22Rv1 (cell line): ENCODE data around the gene ALKBH8.

Experiments used
- H3K27ac ChIP-seq: fragments of 450-650 bp; 2 replicates; pipeline ENCODE4 v1.5.1; 2017
- CTCF ChIP-seq: fragments of 450-650 bp; IDR thresholded peaks from 2 replicates; pipeline ENCODE4 v1.5.1; 2017; ENCODE audit warnings: mild to moderate bottlenecking
- ZFX ChIP-seq: fragments of 450-650 bp; IDR thresholded peaks from 2 replicates; pipeline ENCODE4 v1.6.1; 2017; ENCODE audit warnings: antibody characterized with exemption, borderline replicate concordance

ALKBH8 gene

DNA sequence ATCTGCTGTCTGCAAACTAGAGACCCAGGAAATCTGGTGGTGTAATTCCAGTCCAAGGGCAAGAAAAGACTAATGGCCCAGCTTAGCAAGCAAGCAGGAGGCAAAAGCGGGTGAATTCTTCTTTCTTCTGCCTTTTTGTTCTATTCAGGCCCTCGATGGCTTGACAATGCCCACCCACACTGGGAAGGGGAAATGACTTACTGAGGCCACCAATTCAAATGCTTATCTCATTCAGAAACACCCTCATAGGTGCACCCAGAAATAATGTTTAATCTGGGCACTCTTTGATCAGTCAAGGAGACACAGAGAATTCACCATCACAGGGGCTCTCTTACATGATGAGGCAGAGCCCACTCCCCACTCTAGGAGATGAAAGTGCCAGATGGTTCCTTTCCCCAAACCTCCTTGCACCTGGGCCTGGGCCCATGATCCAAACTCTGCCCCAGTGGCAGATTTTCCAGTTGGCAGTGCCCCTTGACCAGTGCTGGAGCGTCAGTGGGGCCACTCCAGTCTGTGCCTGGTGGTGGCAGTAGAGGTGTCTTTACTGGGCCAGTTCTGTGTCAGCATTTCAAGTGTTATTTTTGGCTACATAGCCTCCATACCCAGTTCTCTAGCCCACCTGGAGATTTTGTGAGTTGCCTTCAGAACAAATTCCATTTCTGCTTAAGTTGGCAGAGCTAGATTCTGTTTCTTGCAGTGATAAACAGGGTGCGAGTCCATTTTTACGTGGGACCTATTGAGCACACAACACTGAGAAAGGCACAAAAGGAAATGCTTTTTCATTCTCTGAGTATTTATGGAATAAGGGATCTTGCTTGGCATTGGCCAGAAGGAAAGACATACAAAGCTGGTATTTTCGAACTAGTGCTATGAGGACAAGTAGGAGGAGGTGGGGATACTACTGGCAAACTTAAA, 32.9 kb upstream of the ALKBH8 start:
- H3K27ac ChIP-seq = no peak overlapping the region
- TF ChIP-seq ZFX (no peak), CTCF (peak; percentile 72)

- TF ChIP-seq CTCF (no peak), ZFX (no peak)
- no peak overlapping the region for H3K27ac ChIP-seq
Observed at GRCh38 chr11:107594736-107595135, 29.2 kb upstream of the ALKBH8 start.

DNA sequence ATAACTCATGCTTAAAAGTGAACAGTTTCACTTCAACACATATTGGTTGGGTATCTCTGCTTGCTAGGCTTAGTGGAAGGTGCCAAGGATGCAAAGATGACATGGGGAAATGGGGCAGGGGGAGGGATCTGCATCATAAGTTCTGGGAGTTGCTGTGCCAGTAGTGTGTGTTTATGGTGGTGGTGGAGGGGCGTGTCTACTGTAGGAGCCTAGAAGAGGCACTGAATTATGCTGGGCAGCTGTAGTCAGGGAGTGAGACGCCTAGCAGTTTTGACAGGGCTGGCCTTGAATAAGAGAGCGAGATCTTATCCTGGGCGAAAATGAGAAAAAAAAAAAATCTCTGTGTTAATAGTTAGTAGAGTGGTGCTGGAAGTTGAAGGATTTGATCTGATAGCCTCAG, 28.4 kb upstream of the ALKBH8 start:
- no peak overlapping the region for H3K27ac ChIP-seq
- TF ChIP-seq CTCF = no peak
- no peak for TF ChIP-seq ZFX

GRCh38 chr11:107592813-107593212, 27.3 kb upstream of the ALKBH8 start:
- TF ChIP-seq ZFX (no peak), CTCF (no peak)
- no peak overlapping the region for H3K27ac ChIP-seq

- TF ChIP-seq CTCF = no peak
- no peak overlapping the region for H3K27ac ChIP-seq
Observed at GRCh38 chr11:107592231-107592590, 26.7 kb upstream of the ALKBH8 start.

DNA sequence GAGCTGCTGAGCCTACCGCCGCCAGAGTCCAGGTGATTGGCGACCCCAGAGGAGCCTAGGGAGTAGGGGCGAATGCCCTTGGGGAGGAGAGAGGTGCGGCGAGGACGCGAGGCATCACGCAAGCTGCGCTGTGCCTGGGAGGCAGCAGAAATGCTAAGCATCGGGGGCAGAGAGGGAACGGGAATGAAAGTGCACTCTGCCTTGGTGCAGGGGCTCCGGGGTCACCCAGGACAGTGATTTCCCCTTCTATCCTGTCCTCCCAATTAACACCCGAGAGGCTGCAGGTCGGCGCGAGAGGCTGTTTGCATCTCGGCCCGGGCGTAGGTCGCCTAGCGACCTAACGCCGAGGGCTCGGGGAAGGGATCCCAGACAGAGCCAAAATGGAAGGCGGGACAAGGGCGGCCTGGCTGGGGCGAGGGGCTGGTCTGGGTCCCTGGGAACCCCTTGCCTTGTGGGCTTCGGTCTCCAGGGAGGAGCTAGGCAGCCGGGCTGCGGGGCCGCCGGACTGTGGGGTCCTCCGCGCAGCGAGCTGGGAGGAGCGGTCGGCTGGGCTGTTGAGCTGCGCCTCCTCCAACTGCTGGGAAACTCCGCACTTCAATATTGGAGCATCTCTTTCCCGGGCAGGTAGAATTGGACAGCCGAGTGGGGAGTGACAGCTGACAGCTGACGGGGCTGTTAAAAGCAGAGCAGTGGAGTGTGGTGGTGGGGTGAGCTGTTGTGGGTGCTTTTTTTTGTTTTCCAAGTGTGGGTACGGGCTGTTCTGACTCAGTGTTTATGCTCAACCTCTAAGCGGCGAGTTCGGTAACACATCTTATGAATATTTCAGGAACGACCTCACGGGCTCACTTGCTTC, 26.1 kb upstream of the ALKBH8 start:
- TF ChIP-seq ZFX (no peak), CTCF (no peak)
- no peak overlapping the region for H3K27ac ChIP-seq
